HT-29 (cell line): ENCODE measurements around the gene BNC2. TPM values are rescaled to one million over a fixed set of nuclear protein-coding genes. Genes with fewer than 3 reads are reported as not detected.

ENCODE experiments used
- DNase-seq: peaks from one replicate; pipeline ENCODE4 v3.0.0-alpha.2; 2015; ENCODE audit warnings: low spot score
- total RNA-seq: library from RNA; depleted of rRNA; stranded (reverse); fragments of >200 nt; shearing (Covaris generic); gene quantifications from 2 replicates; pipeline ENCODE4 v1.2.3, GENCODE V29; 2014

The BNC2 gene
- total RNA-seq, 1 experiment from 2014 or later, result not detected

GRCh38 chr9:16679327-16679821, 191.1 kb downstream of the BNC2 start:
- DNase-seq, result no peak

DNA sequence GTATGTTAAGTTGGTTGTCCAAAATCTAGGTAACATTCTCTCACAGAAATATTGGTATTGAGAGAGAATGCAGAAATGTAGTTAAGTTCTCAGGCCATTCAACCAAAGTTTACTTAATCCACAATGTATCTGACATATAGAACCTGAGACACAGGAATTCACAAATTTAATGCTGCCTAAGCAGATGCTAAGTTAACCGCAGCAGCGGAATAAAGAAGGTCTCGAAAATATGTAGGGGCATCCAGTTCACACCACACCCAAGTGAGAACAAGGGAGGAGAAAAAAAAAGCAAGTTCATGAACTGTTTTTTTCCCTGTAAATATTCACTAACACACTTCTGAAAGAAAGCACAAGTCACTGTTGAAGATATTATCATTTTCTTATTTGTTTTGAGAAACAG, 194.0 kb downstream of the BNC2 start:
- DNase-seq, result no peak

DNA sequence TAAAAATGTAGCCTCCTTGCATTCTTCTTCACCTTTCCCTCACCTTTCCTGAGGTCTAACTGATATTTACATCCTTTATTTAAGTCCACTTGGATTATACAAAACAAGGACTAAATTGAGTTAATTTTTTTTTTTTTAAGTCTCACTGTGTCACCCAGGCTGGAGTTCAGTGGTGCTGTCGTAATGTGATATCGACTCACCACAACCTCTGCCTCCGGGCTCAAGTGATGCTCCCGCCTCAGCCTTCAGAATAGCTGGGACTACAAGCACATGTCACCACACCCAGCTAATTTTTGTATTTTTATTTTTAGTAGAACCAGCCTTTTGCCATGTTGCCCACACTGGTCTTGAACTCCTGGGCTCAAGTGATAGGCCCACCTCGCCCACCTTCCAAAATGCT, 195.3 kb downstream of the BNC2 start:
- no peak for DNase-seq

- no peak for DNase-seq
Measured at GRCh38 chr9:16673171-16673570, 197.3 kb downstream of the BNC2 start.

DNA sequence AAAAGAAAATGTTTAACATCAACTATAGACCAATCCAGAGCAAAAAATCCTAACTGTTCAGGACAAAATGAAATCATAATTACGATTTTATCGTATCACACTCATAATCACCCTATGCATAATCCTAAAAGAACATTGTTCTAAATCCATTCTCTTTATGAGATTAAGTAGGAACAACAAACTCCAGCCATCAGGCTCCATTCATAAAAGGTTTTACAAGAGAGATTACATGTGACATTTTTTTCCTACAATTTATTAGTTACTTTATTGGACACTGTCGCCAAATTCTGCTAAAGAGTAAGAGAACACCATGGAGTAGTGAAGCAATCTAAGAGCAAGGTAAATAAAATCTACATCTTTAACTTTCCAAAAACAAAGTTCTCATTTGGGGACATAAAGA, 198.0 kb downstream of the BNC2 start:
- DNase-seq, result no peak

GRCh38 chr9:16671591-16672137, 198.8 kb downstream of the BNC2 start:
- no peak for DNase-seq

GRCh38 chr9:16670791-16671190, 199.7 kb downstream of the BNC2 start:
- no peak for DNase-seq

DNA sequence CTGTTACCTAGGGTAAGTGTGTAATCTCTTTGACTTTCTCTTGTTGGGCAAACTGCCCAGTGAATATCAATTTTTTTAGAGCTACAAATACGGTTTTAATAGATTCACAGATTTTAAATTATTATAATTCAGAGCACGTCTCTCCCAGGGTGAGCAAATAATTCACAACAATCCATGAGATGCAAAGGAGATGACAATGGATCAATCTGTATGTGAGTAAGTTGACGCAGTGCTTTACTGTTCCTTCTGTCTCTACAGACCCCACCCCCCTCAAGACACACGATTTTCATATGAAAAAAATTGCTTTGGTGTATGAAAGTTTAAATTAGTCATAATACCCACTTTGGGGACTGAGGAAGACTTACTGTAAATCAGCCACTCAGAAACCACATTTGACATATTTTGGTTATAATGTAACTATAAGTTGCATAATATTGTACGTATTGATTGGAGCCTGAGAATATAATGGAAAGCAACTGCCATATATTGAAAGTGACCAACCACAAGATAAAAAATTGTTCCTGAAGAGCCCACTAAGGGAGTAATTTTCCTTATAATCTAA, 201.7 kb downstream of the BNC2 start:
- DNase-seq, result no peak

DNA sequence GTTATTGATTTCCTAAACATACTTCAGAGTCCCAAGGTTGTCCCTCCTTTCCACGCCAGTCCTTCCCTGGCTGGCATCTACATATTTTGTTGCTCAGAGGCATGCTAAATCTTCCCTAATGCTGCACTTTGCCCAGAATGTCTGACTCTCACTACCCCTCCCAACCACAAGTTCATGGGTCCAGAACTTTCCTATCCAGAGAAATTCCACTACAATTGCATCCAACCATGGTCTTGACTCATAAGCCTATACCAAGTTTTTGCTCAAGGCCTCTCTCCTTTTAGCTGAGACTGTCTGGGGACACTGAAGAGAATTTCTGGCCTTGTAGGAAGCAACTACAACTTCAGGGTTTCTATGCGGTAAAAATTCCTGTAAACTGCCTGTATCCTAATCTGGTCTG, 206.3 kb downstream of the BNC2 start:
- no peak for DNase-seq

DNA sequence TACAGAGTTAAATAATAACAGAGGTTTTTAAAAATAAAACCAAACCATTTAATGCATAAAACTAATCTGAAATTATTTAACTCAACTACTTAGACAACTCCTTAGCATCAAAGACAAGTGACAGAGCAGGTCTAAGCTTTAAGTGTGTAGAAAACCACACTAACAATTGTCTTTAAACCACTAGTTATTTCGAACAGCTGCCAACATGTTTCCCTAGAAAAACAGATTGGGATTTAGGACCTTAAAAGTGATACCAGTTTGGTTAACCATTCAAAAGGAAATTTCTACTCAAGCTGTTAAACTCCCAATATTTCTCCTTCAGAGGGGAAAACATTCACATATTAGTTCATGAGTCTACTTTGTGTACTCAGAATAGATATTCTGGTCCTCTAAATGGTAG, 208.7 kb downstream of the BNC2 start:
- DNase-seq, result no peak

DNA sequence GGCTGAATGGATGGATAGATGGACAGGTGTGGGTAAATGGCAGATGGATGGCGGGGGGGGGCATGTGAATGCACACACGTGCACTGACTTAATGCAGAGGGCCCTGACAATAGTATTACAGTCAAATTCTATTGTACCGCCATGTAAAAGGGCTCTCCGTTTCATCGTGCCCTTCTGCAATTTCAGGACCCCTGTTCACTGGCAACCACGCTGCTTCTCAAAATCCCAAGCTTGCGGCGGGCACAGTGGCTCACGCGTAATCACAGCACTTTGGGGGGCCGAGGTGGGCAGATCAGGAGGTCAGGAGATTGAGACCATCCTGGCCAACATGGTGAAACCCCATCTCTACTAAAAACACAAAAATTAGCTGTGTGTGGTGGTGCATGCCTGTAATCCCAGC, 211.4 kb downstream of the BNC2 start:
- no peak for DNase-seq

DNA sequence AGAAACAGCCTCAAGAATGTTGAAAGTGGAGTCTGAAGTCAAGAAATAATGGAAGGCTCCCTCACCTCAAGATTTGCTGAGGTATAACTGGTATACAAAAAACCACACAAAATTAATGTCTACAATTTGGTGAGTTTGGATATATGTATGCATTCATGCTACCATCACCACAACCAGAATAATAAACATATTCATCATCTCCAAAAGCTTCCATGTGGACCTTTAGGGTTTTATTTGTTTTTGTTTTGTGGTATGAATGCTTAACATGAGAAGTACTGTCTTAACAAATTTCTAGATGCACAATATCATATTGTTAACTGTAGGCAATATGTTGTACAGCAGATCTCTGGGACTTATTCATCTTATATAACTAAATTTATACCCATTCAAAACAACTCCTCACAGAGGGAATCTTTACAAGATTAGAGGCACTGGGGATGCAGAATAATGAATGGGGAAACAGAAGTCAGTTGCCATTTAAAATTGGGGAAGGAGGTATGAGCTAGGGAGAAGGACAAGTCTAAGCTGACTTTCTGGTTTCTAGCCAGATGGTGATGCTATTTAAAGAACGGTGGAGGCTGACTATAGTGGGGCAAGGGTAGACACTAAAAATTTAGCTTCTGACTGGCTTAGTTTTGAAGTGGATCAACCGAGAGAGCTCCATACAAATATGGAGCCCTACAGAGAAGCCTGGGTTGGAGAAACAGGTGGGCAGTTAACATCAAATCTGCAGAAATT, 213.9 kb downstream of the BNC2 start:
- DNase-seq, result no peak

DNA sequence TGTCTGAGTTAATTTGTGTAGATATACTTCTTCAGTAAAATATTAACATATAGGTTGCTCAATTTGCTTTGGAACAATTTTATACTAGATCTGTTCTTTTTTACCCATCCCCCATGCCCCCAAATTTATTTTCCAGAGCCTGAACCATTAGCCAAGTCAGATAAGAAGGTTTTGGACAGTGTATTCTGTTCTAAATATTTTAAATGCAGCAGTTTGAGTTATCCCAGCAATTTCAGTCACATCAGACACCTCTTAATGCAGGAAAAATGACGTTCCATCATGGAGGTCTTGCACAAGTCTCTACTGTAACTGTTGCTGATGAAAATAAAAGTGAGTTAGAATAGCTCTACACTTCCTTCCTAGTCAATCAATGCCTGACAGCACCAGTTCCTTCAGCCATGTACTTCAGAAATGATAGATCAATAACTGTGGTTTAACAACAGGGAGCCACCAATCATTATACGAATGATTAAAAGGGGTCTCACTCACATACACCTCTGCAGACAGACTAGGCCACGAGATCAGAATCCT, 215.8 kb downstream of the BNC2 start:
- no peak for DNase-seq

DNA sequence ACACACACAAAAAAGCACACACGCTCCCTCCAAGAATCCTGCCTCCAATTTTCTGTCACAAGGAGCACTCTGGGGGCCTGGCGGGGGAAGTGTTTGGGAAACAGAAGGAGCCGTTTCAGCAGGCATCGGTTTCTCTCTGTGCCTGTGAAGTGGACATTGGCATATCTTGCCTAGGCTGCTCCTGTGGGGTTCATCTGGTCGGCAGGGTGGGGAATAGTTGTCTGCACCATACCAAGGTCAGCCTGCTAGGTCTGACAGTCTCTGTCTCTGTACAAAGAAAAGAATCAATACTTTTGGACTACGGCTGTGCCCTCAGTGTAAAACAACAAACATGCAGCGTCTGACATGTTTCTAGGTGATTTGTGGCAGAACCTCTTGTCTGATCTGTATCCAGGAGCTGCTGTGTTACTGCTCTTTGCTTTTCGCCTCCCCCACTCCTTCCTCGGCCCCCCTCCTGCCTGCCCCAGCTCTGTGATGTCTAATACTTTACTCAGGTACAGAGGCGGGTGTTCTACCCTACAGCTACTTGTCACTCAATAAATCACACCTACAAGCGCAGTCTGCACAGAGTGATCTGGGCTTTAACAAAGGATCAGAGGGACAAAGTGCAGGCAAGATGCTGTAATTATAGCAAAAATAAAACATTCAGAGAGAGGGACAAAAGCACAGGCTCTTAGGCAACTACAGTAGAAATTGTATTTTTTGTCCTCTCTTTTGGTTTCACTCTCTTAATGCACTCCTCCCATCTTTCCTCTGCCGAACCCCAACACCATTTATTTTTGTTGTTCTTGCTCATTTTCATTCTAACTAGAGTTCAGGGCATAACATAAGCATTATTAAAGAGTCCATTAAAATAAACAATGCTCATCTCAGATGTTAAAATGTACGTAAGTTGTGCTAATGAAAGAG, 216.7 kb downstream of the BNC2 start:
- DNase-seq, result no peak

DNA sequence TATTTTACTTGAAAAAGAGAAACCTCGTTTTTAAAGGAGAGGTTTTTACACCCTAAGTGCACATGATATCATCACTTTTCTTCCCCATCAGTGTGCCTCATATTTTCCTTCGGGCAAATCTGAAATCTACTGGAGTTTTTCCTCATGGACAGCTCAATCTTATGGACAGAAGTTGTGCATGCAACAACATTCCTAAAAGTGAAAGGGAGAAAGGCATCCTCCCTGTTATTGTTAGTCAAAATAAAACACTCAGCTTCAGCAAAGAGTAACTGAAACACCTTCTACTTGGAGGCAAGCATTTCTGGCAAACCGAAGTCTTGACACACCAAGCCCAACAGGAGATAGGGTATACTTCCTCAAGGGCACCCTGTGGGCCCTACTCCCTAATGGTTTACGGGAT, 217.9 kb downstream of the BNC2 start:
- DNase-seq, result no peak

DNA sequence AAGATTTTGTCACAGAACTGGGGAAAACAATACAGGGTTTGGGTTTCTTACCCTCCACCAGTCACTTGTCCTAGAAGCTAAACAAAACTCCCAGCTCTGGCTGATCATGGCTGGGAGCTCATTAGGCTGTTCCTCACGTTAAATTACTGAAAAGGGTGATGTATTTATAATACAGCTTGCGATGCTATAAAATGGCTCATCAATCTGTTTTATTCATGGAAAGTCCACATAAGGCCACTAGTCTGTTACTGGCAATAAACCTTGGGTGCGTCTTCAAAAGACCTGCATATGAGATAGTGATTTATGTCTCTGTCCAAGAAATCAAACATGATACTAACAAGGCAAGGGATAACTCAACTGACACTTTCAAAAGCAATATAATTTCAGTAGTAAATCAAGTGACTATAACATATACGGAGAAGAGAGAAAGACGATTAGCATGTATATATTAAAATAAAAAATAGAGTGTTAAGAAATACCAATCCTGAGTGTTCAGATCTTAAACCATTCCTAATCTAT, 219.0 kb downstream of the BNC2 start:
- no peak for DNase-seq

DNA sequence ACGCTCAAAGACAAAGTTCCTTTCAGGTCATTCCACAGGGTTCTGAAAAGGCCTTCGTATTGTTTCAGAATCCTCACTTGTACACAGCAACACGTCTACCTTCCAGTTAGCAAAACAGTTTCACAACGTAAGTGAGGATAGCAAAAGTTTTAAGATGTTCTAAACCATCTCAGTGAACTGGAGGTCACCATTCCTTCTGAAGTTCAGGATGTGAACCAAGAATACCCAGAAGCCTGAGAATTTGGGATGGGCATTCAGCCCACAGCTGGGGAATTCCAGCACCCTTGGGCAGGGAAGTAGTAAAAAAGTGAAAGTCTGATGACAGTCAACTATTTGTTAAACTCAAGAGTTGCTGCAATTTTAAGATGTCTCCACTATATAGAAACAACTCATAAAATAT, 224.5 kb downstream of the BNC2 start:
- no peak for DNase-seq

GRCh38 chr9:16642421-16643109, 227.9 kb downstream of the BNC2 start:
- no peak for DNase-seq

DNA sequence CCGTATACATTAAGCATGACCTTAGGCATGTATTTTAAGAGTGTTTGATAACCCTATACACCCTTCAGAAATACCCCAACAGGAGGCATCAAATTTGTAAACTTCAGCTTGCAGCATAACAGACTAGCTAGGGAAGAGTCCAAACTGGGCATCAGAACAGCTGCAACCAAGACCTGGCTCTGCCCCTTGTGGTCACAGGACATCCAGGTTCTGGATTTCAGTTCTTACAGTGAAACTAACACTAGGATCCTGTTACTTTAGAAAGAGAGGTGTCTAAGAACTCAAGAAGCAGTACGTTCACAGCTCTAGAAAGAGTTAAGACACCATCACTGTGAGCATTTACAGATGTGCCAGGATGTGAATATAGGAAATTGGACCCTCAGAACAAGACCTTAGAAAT, 229.8 kb downstream of the BNC2 start:
- no peak for DNase-seq

GRCh38 chr9:16639644-16640043, 230.8 kb downstream of the BNC2 start:
- DNase-seq, result no peak

- DNase-seq, result no peak
Measured at GRCh38 chr9:16637911-16638310, 232.6 kb downstream of the BNC2 start.
